K562 (cell line): ENCODE measurements around the gene ATXN1. TPM values are rescaled to one million over a fixed set of nuclear protein-coding genes. Genes with fewer than 3 reads are reported as not detected.

Experiments used
- ATAC-seq: fragments of 200-7000 bp; cut with Tn5 transposase; 3 replicates; pipeline ENCODE4 v1.9.1; 2020; ENCODE audit warnings: moderate library complexity
- BruUV-seq: library from RNA; stranded (reverse); fragments of 400-500 nt; replicated peaks from 2 replicates; lab custom pipeline; 2021; lab: Mats Ljungman, UMichigan
- CTCF ChIA-PET: fragments of 300-600 bp; formaldehyde crosslinking; extraction: SDS; loops from one replicate; lab custom pipeline; 2021; ENCODE audit warnings: low intra/inter-chr PET ratio; lab: Yijun Ruan, JAX
- POLR2A ChIA-PET: fragments of 300-600, 350-650 bp; sonication (Branson Sonifier 250); formaldehyde crosslinking; extraction: SDS; loops from one replicate; lab custom pipeline; 2021; ENCODE audit warnings: antibody characterized with exemption, inconsistent platforms; lab: Yijun Ruan, JAX
- DNase-seq, 4 experiments: peaks; one replicate each; pipeline versions ENCODE4 v3.0.0 to v3.0.0-alpha.2; 2011 to 2018; ENCODE audit warnings: low spot score in 3 of 4, mixed read lengths in 3 of 4; ENCODE audit errors: extremely low read depth in 1 of 4
- FAIRE-seq: peaks from 2 replicates; lab custom pipeline; 2011; peaks lifted over from hg19 to GRCh38; lab: Jason Lieb, UNC
- H2AFZ ChIP-seq: 2 replicates; pipeline ENCODE4 v1.6.0; 2011; ENCODE audit warnings: low read depth, low read length, control low read depth, inconsistent platforms
- H3K27ac ChIP-seq: fragments of 200-600 bp; 3 replicates; pipeline ENCODE4 v1.8.0; 2011; ENCODE audit warnings: low read depth, mild to moderate bottlenecking, control low read depth, inconsistent platforms, low read length, moderate library complexity, mixed read lengths; ENCODE audit errors: extremely low read depth
- H3K27me3 ChIP-seq, 2 experiments: fragments of 300-600 bp in 1 of 2; 2 replicates in 1 of 2; 3 replicates in 1 of 2; pipeline versions ENCODE4 v1.6.0 to v1.8.0; 2011; ENCODE audit warnings: inconsistent platforms in 2 of 2, low read length in 2 of 2, mild to moderate bottlenecking in 1 of 2, mixed read lengths in 1 of 2, moderate library complexity in 1 of 2; ENCODE audit not compliant: control insufficient read depth in 2 of 2, insufficient read depth in 2 of 2
- H3K36me3 ChIP-seq: fragments of 300-600 bp; 3 replicates; pipeline ENCODE4 v1.8.0; 2011; ENCODE audit warnings: mild to moderate bottlenecking, low read length, inconsistent platforms; ENCODE audit not compliant: control insufficient read depth, insufficient read depth
- H3K4me1 ChIP-seq, 2 experiments: fragments of 200-600 bp in 1 of 2; replicated peaks in 1 of 2; 2 replicates in 1 of 2; 3 replicates in 1 of 2; pipeline versions ENCODE4 v1.5.1 to v1.8.0; 2011; ENCODE audit warnings: inconsistent platforms in 2 of 2, low read length in 2 of 2, mild to moderate bottlenecking in 1 of 2, mixed read lengths in 1 of 2, moderate library complexity in 1 of 2; ENCODE audit not compliant: control insufficient read depth in 2 of 2, insufficient read depth in 2 of 2
- H3K4me2 ChIP-seq: 2 replicates; pipeline ENCODE4 v1.6.1; 2011; ENCODE audit warnings: low read length, control low read depth, inconsistent platforms, mixed read lengths; ENCODE audit not compliant: insufficient read depth
- H3K4me3 ChIP-seq: fragments of 200-600 bp; sonication (generic), shearing (Covaris generic); 2 replicates; pipeline ENCODE4 v1.5.1; 2016; ENCODE audit warnings: control low read depth, inconsistent platforms
- H3K79me2 ChIP-seq: fragments of 200-600 bp; 3 replicates; pipeline ENCODE4 v1.8.0; 2011; ENCODE audit warnings: low read length, inconsistent platforms; ENCODE audit not compliant: control insufficient read depth, insufficient read depth
- H3K9ac ChIP-seq, 2 experiments: 2 replicates each; pipeline versions ENCODE4 v1.6.0 to v1.6.1; 2011; ENCODE audit warnings: low read depth in 2 of 2, low read length in 2 of 2, control low read depth in 1 of 2, inconsistent platforms in 1 of 2, mild to moderate bottlenecking in 1 of 2, mixed read lengths in 1 of 2; ENCODE audit not compliant: insufficient read depth in 1 of 2
- H3K9me1 ChIP-seq: one replicate; pipeline ENCODE4 v1.6.0; 2011; ENCODE audit warnings: inconsistent platforms, mild to moderate bottlenecking, low read length, moderate library complexity; ENCODE audit not compliant: control insufficient read depth, insufficient read depth
- H3K9me3 ChIP-seq: replicated peaks from 2 replicates; pipeline ENCODE4 v1.5.1; 2011; ENCODE audit warnings: low read depth, low read length, inconsistent platforms; ENCODE audit not compliant: control insufficient read depth, insufficient read depth
- H4K20me1 ChIP-seq: replicated peaks from 2 replicates; pipeline ENCODE4 v1.6.1; 2011; ENCODE audit warnings: low read length, inconsistent platforms, mixed read lengths; ENCODE audit not compliant: control insufficient read depth, insufficient read depth
- BRF1 ChIP-seq: IDR thresholded peaks from 3 replicates; pipeline ENCODE4 v1.6.1; 2011; ENCODE audit warnings: borderline replicate concordance, mild to moderate bottlenecking; ENCODE audit not compliant: insufficient read length; ENCODE audit errors: extremely low read depth
- FOS ChIP-seq: IDR thresholded peaks from 3 replicates; pipeline ENCODE4 v1.6.1; 2011; ENCODE audit not compliant: insufficient read length; ENCODE audit errors: extremely low read depth
- GABPA ChIP-seq: fragments of 200-800 bp; sonication (Bioruptor generic); conservative IDR thresholded peaks from 2 replicates; pipeline ENCODE4 v1.6.1; 2016; ENCODE audit warnings: low read depth, missing genetic modification characterization, missing compliant biosample characterization
- HCFC1 ChIP-seq: IDR thresholded peaks from 2 replicates; pipeline ENCODE4 v1.6.1; 2012; ENCODE audit warnings: low read depth, low read length, improper control_type of control experiment
- L3MBTL2 ChIP-seq: fragments of 450-650 bp; IDR thresholded peaks from 2 replicates; pipeline ENCODE4 v1.6.1; 2016; ENCODE audit warnings: mild to moderate bottlenecking, moderate library complexity
- MAFG ChIP-seq: fragments of 450-650 bp; conservative IDR thresholded peaks from 2 replicates; pipeline ENCODE4 v1.6.1; 2016; ENCODE audit warnings: missing genetic modification characterization, missing compliant biosample characterization
- PHB2 ChIP-seq: fragments of 450-650 bp; IDR thresholded peaks from 2 replicates; pipeline ENCODE4 v1.6.1; 2017; ENCODE audit warnings: low read depth
- SMAD4 ChIP-seq: fragments of 250-450 bp; sonication (Bioruptor Pico); conservative IDR thresholded peaks from 2 replicates; pipeline ENCODE4 v1.8.0; 2021; ENCODE audit warnings: inconsistent platforms, mild to moderate bottlenecking, moderate library complexity
- THAP7 ChIP-seq: fragments of 250-450 bp; sonication (Bioruptor Pico); IDR thresholded peaks from 2 replicates; pipeline ENCODE4 v1.5.0; 2021
- ZNF253 ChIP-seq: fragments of 250-450 bp; sonication (Bioruptor Pico); conservative IDR thresholded peaks from 2 replicates; pipeline ENCODE4 v1.6.1; 2021; ENCODE audit warnings: mild to moderate bottlenecking
- ZNF347 ChIP-seq: fragments of 450-650 bp; formaldehyde crosslinking; IDR thresholded peaks from 2 replicates; pipeline ENCODE4 v1.4.0; 2020; ENCODE audit warnings: low read depth, mild to moderate bottlenecking, moderate library complexity
- ZNF766 ChIP-seq: fragments of 200-800 bp; sonication (Bioruptor generic); conservative IDR thresholded peaks from 2 replicates; pipeline ENCODE4 v1.6.1; 2016; ENCODE audit warnings: missing genetic modification characterization, missing compliant biosample characterization
- WGBS: fragments of 100-300 bp; shearing (Covaris generic); methylation state at CpG from one replicate; pipeline ENCODE4 v1.1.6; 2016; ENCODE audit warnings: low coverage, mixed read lengths; ENCODE audit not compliant: insufficient coverage; ENCODE audit errors: missing lambda C conversion rate; 5-methylcytosine and 5-hydroxymethylcytosine counted together
- in situ Hi-C: fragments of 300-500 bp; cut with MboI; formaldehyde crosslinking; loops from 4 replicates; pipeline ENCODE4 v1.15.0; 2018; ENCODE audit warnings: inconsistent platforms, mixed read lengths
- intact Hi-C: fragments of 100-400 bp; cut with micrococcal nuclease; formaldehyde crosslinking; loops from 2 replicates; pipeline ENCODE4 v1.14.2; 2022
- polyA plus RNA-seq, 8 experiments: library from polyadenylated mRNA; depleted of rRNA in 4 of 8; stranded (reverse) in 5 of 8; unstranded in 3 of 8; fragments of >200 nt; fragmentation: Nextera tagmentation in 2 of 8; fragmentation: Illumina TruSeq in 1 of 8; extraction: Ambion mirVana in 2 of 8; extraction: Trizol in 1 of 8; gene quantifications; 2 replicates each; pipeline versions ENCODE4 v1.2.1 to v1.2.3, GENCODE V29; 2011 to 2014; ENCODE audit warnings: inconsistent platforms in 1 of 8, missing spikeins in 1 of 8
- total RNA-seq, 7 experiments: library from RNA; depleted of rRNA in 6 of 7; stranded (reverse); fragments of >200 nt in 6 of 7; fragmentation: Illumina TruSeq in 2 of 7; extraction: Trizol in 2 of 7; gene quantifications; 2 replicates each; pipeline versions ENCODE4 v1.2.1 to v1.2.3, GENCODE V29; 2011 to 2021; ENCODE audit warnings: low replicate concordance in 1 of 7
- TF ChIP-seq, protein P1 (sequence below): sonication (generic); formaldehyde crosslinking; IDR thresholded peaks from 2 replicates; pipeline ENCODE4 v1.8.1; 2023; ENCODE audit warnings: missing genetic modification reagents, mild to moderate bottlenecking, borderline replicate concordance
- TF ChIP-seq, protein P2 (sequence below): sonication (generic); formaldehyde crosslinking; IDR thresholded peaks from 2 replicates; pipeline ENCODE4 v1.8.0; 2022; ENCODE audit warnings: missing genetic modification reagents, mild to moderate bottlenecking, borderline replicate concordance

The ATXN1 gene
- total and polyA plus RNA-seq, 9 of the 15 experiments (the other 6 are each of a cell fraction or from before 2014, with no cell fraction given) = under 0.01 to 1.2 (median 0.58) TPM

- Histone ChIP-seq H2AFZ (no peak overlapping the region), H3K9me3 (no peaks in the 10 kb centered on the region), H3K4me2 (no peak overlapping the region), H3K36me3 (no peaks in the 10 kb centered on the region), H3K4me1 (no peaks in the 10 kb centered on the region), H3K9me1 (no peaks in the 10 kb centered on the region), H3K27me3 (no peaks in the 10 kb centered on the region; a peak in 1 of 5 replicates), H3K4me3 (no peak overlapping the region), H3K79me2 (no peaks in the 10 kb centered on the region), H4K20me1 (no peaks in the 10 kb centered on the region), H3K27ac (no peak overlapping the region)
- in situ Hi-C loops = no loop called here
- ATAC-seq = no peak
- BruUV-seq = no TSS peak
- no peak for DNase-seq
- WGBS = 1% methylated on average over 4 of the region's 4 CpGs
- CTCF ChIA-PET = no interaction called here
- intact Hi-C loops = no loop called here
- no peak for TF ChIP-seq MAFG (tag)
- TF ChIP-seq BRF1 = no peak
- TF ChIP-seq PHB2 = no peak
- TF ChIP-seq, protein P1, sequence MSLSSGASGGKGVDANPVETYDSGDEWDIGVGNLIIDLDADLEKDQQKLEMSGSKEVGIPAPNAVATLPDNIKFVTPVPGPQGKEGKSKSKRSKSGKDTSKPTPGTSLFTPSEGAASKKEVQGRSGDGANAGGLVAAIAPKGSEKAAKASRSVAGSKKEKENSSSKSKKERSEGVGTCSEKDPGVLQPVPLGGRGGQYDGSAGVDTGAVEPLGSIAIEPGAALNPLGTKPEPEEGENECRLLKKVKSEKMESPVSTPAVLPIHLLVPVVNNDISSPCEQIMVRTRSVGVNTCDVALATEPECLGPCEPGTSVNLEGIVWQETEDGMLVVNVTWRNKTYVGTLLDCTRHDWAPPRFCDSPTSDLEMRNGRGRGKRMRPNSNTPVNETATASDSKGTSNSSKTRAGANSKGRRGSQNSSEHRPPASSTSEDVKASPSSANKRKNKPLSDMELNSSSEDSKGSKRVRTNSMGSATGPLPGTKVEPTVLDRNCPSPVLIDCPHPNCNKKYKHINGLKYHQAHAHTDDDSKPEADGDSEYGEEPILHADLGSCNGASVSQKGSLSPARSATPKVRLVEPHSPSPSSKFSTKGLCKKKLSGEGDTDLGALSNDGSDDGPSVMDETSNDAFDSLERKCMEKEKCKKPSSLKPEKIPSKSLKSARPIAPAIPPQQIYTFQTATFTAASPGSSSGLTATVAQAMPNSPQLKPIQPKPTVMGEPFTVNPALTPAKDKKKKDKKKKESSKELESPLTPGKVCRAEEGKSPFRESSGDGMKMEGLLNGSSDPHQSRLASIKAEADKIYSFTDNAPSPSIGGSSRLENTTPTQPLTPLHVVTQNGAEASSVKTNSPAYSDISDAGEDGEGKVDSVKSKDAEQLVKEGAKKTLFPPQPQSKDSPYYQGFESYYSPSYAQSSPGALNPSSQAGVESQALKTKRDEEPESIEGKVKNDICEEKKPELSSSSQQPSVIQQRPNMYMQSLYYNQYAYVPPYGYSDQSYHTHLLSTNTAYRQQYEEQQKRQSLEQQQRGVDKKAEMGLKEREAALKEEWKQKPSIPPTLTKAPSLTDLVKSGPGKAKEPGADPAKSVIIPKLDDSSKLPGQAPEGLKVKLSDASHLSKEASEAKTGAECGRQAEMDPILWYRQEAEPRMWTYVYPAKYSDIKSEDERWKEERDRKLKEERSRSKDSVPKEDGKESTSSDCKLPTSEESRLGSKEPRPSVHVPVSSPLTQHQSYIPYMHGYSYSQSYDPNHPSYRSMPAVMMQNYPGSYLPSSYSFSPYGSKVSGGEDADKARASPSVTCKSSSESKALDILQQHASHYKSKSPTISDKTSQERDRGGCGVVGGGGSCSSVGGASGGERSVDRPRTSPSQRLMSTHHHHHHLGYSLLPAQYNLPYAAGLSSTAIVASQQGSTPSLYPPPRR (CRISPR knock-in tag) = no peak
- no peak for TF ChIP-seq ZNF253 (CRISPR knock-in tag)
- no peak for TF ChIP-seq GABPA (tag)
- TF ChIP-seq FOS = no peak
- TF ChIP-seq L3MBTL2 = no peak
- no peak for TF ChIP-seq SMAD4 (CRISPR knock-in tag)
- TF ChIP-seq, protein P2, sequence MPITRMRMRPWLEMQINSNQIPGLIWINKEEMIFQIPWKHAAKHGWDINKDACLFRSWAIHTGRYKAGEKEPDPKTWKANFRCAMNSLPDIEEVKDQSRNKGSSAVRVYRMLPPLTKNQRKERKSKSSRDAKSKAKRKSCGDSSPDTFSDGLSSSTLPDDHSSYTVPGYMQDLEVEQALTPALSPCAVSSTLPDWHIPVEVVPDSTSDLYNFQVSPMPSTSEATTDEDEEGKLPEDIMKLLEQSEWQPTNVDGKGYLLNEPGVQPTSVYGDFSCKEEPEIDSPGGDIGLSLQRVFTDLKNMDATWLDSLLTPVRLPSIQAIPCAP = no peak
- no peak for TF ChIP-seq ZNF347 (CRISPR knock-in tag)
- TF ChIP-seq THAP7 (CRISPR knock-in tag) = no peak
- no peak for TF ChIP-seq ZNF766
- TF ChIP-seq HCFC1 = no peak
- TF ChIP-seq, all 486 proteins: peak for 0
- FAIRE-seq = no peak
- POLR2A ChIA-PET = no interaction called here
- H3K9ac ChIP-seq = no peak overlapping the region
Measured at GRCh38 chr6:16674801-16675392, 86.4 kb downstream of the ATXN1 start.
